DMS53 (cell line): Measurements from ENCODE around the gene MVB12B.

ENCODE experiments used
- DNase-seq: peaks from one replicate; lab custom pipeline; 2025; lab: John Stamatoyannopoulos, UW

Gene MVB12B

DNA sequence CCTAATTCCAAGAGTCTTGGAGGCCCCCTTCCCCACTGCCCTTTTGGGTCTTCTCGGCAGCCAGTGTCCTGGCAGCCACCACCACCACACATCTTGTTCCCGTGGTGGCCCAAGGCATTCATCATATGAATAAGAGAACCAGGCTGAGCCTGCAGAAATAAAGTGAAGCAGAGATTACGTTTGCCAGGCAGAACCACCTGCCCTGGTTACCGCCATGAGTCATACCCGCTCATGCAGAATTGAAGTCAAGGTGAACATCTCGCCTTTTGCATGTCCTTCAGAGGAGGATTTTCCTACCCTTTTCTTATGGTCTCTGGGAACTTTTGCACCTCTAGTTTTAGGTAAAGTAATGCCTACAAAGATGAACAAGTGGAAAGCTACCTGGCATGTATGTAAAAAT lies 167.6 kb downstream of the MVB12B start:
- DNase-seq, result peak; percentile 81

GRCh38 chr9:126494746-126495145 lies 168.1 kb downstream of the MVB12B start:
- DNase-seq, result no peak

DNA sequence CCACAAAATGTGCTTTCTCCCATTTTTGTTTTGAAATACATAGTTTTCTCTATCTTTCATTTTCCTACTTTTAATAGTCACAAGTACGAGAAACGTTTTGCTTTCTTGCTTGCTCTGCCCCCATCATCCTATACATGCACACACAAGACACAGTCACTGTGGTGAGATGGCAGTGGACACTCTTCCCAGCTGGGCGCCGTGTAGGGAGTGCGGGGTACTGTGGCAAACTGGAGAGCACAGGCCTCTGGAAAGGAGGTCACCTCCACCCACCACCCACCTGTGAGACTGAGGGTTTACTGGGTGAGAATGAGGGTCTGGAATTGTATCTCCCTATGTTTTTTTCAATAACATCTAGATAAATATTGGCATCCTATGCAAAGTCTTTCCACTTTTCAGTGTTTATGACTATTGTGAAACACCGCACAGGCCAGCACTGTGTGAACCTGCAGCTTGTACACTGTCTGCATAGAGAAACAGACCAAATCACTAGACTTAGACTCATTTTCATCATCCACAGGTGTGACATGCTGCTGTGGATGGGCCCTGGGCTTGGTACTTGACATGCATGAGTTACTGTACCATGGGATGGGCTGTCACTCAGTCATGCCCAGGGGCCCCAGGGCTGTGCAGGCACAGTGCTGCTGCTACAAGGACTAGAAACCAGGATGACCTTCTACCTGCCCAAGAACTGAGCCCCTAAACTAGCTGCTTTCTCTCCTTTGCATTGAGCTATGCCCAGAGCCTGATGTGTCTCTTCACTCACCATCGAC lies 169.0 kb downstream of the MVB12B start:
- peak; percentile 26 for DNase-seq

DNA sequence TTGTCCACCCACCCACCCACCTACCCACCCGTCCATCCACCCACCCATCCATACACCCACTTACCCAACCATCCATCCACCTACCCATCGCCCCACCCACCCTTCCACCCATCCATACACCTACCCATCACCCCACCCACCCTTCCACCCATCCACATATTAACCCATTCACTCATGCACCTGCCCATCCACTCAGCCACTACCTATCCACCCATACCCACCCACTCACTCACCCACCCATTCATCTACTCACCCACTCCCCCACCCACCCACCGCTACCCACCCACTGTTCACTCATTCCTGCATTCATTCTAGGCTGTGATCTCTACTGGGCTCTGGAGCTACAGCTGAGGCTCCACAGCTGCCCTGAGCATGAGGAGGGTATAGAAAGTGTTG lies 169.6 kb downstream of the MVB12B start:
- no peak for DNase-seq

DNA sequence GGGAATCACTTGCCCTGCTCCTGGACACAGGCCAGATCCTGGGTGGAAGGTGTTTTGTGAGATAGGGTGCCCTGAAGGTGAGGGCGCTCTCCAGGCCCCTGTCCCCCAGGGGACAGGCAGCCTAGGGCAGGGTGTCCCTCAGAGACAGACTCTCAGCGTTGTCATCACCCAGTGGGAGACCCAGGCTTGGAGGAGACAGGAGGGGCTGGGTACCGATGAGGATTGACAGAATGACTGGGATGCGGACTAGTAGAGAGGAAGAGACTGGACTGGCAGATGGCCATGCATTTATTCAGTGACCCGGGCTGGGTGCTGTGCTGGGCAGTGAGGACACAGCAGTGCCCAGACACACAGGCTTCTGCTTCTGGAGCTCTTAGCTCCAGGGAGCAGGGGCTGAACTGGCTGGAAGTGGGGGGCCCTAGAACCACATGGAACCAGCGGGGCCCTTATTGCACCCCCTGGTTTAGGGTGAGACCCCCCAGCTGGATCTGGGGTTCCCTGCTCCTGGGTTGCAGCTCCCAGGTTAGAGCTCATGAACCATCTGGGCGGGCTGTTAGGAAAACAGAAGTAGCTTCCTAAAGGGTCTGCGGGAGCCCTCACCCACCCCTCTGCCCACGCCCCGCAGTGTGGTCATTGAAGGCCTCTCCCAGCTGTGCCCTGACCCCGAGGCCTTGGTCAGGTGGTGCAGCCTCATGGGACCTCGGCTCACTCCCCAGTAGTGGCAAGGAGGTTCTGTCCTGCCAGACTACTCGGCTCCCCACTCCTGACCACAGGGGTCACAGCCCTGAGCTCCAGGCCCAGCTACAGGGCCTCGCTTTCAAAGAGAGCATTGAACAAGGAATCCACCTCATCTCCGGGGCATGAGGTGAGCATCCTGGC lies 170.4 kb downstream of the MVB12B start:
- no peak for DNase-seq

DNA sequence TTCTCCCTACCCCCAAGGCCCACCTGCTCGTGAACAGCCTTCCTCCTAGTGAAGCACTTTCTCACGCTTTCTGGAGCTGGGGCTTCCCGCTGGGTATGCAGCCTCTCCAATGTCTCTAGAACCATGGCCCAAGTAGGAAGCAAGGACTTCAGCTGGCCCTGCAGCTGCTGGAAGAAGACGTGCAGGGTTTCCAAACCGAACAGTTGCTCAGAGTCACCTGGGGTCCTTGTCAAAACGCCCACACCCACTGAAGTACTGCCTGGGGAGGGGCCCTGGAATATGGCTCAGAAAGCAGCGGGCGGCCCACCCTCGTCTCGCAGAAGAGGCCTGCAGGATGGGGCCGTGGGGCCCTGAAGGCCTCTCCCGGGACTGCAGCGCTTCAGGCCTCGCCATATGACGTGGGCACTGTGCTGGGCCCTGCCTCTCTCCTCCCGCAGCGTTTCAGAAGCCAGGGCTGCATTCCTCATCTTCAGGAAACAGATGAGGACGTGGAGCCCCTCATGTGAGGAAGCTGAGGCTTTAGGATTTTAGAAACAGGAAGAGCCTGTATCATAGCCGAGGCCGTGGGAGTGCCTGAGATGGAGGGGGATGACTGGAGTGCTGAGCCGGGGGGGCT lies 171.1 kb downstream of the MVB12B start:
- no peak for DNase-seq

- DNase-seq, result no peak
Observed at GRCh38 chr9:126498331-126498730, 171.7 kb downstream of the MVB12B start.

GRCh38 chr9:126499005-126499910 lies 172.6 kb downstream of the MVB12B start:
- DNase-seq, result peak; percentile 53

GRCh38 chr9:126499911-126500599 lies 173.4 kb downstream of the MVB12B start:
- DNase-seq, result peak; percentile 31

- DNase-seq, result peak; percentile 81
Observed at GRCh38 chr9:126500600-126501382, 174.2 kb downstream of the MVB12B start.

DNA sequence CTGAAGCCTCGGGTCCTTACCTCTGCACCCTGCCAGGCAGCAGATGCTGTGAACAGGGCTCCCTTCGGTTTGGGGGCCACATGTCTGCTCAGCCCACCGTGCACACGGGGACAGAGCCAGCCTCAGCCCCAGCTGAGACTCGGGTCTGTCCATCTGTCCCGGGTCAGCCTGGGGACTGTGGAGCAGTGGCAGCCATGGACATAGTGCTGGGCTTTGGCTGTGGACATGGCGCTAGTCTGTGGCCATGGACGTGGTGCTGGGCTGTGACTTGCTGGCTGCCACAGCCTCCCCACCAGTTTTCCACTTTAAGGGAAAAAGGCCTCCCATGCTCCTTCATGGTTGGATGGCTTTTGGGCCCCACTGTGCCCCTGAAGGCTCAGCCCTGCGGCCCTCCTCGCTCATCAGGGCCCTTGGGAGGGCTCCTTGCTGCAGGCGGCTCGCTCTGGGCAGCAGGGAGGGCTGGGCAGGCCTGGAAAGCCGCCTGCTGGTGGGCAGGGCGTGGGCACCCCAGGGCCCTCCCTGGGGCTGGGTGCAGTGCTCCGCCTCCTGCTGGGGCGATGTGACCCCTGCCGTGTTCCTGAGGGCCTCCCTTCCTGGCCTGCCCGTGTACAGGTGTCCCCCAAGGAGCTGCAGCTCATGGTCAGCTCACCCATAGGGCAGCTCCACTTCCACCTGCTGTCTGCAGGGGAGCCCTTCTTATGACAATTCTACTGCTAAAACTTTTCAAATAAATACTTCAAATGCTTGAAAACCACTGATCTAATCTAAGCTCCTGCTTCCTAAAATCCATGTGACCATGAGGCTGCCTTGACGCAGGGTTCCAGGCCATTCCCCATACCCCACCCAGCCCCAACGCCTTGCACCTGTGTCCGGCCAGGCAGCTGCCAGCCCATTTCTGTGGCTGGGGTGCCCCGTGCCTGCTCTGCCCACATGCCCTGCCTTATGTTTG lies 175.0 kb downstream of the MVB12B start:
- DNase-seq, result no peak

GRCh38 chr9:126502417-126503332 lies 176.0 kb downstream of the MVB12B start:
- DNase-seq, result no peak

GRCh38 chr9:126503333-126504085 lies 176.9 kb downstream of the MVB12B start:
- DNase-seq, result no peak

GRCh38 chr9:126504086-126504976 lies 177.7 kb downstream of the MVB12B start:
- no peak for DNase-seq

GRCh38 chr9:126504977-126505455 lies 178.4 kb downstream of the MVB12B start:
- DNase-seq, result no peak
